ENCODE data around the gene ARID1B. TPM values are rescaled to one million over a fixed set of nuclear protein-coding genes. Genes with fewer than 3 reads are reported as not detected.

Gene ARID1B
- total and polyA plus RNA-seq, 10 of the 15 experiments (the other 5 are each of a cell fraction or from before 2014, with no cell fraction given): 24.7 to 133 (median 54.6) TPM

- Histone ChIP-seq H3K27ac (ENCODE audit: control insufficient read depth, insufficient read depth) (peak overlapping the region; percentile 23), H2AFZ (ENCODE audit: control insufficient read depth, low read depth, low read length) (no peak overlapping the region), H3K9me3 (replicated peaks; ENCODE audit: control insufficient read depth, insufficient read depth, low read length) (no peaks in the 10 kb centered on the region), H3K4me3 (peak overlapping the region; percentile 24; the same call in 1 of the 2 replicates), H3K36me3 (ENCODE audit: control insufficient read depth in 2 of 2, insufficient read depth in 2 of 2, low read length in 1 of 2) (no peaks in the 10 kb centered on the region; a peak in 2 of 4 replicates), H3K79me2 (ENCODE audit: control insufficient read depth, insufficient read depth, low read length) (peaks cover 100% of the 10 kb centered on the region), H3K9ac (ENCODE audit: control insufficient read depth, insufficient read depth, low read length) (no peak overlapping the region), H3K27me3 (replicated peaks in 1 of 2; ENCODE audit: control insufficient read depth in 2 of 2, insufficient read depth in 2 of 2, low read length in 1 of 2) (no peaks in the 10 kb centered on the region), H3K4me2 (ENCODE audit: control insufficient read depth, insufficient read depth) (peak overlapping the region; percentile 56), H4K20me1 (ENCODE audit: control insufficient read depth, insufficient read depth) (peaks cover 3% of the 10 kb centered on the region), H3K4me1 (ENCODE audit: control insufficient read depth, insufficient read depth, low read length) (peaks cover 50% of the 10 kb centered on the region)
- WGBS (ENCODE audit: insufficient coverage, insufficient replicate concordance, low lambda C conversion rate, missing lambda C conversion rate): 32% methylated on average over 10 of the region's 10 CpGs
- intact Hi-C loops (cut with micrococcal nuclease; ENCODE audit: unreplicated experiment): no loop called here
- FAIRE-seq (no peak), DNase-seq (ENCODE audit: low read depth, low spot score) (peak; percentile 72), ATAC-seq (peak; percentile 56)
- ChIA-PET RAD21 (ENCODE audit: unreplicated experiment) (interaction anchor here (0.6 to 2.4 kb wide), 10 partner anchors 9 to 231 kb away, joined by 3 to 12 read pairs (median 4); no protein-coding TSS in a partner anchor), POLR2A (interaction anchor here (1.0 to 2.9 kb wide), 5 partner anchors 11 to 227 kb away, joined by 3 to 10 read pairs (median 3); no protein-coding TSS in a partner anchor), SMC1A (ENCODE audit: uncharacterized antibody, unreplicated experiment) (interaction anchor here (0.6 to 2.8 kb wide), 15 partner anchors 8 to 178 kb away, joined by 3 to 14 read pairs (median 5); no protein-coding TSS in a partner anchor), CTCF (interaction anchor here (0.7 to 1.7 kb wide), 3 partner anchors 9 to 227 kb away, joined by 3 to 7 read pairs (median 3); no protein-coding TSS in a partner anchor)
- in situ Hi-C loops (cut with MboI): no loop called here
- BruUV-seq (replicated peaks): no TSS peak
- no peak for TF ChIP-seq SIX5 (IDR thresholded peaks at IDR 0.05; ENCODE audit: low read depth, low read length, severe bottlenecking)
- TF ChIP-seq RAD51 (IDR thresholded peaks at IDR 0.05): peak; percentile 94
- TF ChIP-seq NFIC (IDR thresholded peaks at IDR 0.05; ENCODE audit: low read depth, low read length): peak; percentile 44; the same call in 1 of the 2 replicates
- no peak for TF ChIP-seq HDAC2 (IDR thresholded peaks at IDR 0.05)
- TF ChIP-seq BHLHE40 (IDR thresholded peaks at IDR 0.05; ENCODE audit: borderline replicate concordance in 1 of 2, low read depth in 2 of 2, low read length in 1 of 2): peak; percentile 51 to 66; a peak in 3 of 4 replicates
- no peak for TF ChIP-seq CEBPZ (IDR thresholded peaks at IDR 0.05; ENCODE audit: low read depth, low read length)
- TF ChIP-seq ZNF274 (IDR thresholded peaks at IDR 0.05; ENCODE audit: insufficient read depth, insufficient read length): no peak
- peak; percentile 78 for TF ChIP-seq RELB (IDR thresholded peaks at IDR 0.05; ENCODE audit: low read depth)
- no peak for TF ChIP-seq CUX1 (IDR thresholded peaks at IDR 0.05; ENCODE audit: insufficient replicate concordance, low read depth, low read length)
- TF ChIP-seq CBX5 (IDR thresholded peaks at IDR 0.05; ENCODE audit: low read depth): no peak
- TF ChIP-seq PBX3 (IDR thresholded peaks at IDR 0.05; ENCODE audit: insufficient replicate concordance, low read depth, low read length): no peak
Measured at GRCh38 chr6:156791320-156791850, 14.2 kb downstream of the ARID1B start.

Measured in GM12878 (cell line).